Calu3 (cell line): ENCODE measurements around the gene PCID2. TPM values are rescaled to one million over a fixed set of nuclear protein-coding genes. Genes with fewer than 3 reads are reported as not detected.

Experiments
- BruUV-seq: library from RNA; stranded (reverse); fragments of 400-500 nt; replicated peaks from 2 replicates; lab custom pipeline; 2021; lab: Mats Ljungman, UMichigan
- CTCF ChIA-PET: fragments of 300-600 bp; sonication (Branson Sonifier 250); formaldehyde crosslinking; loops from one replicate; lab custom pipeline; 2022; ENCODE audit warnings: antibody characterized with exemption; lab: Charles Lee
- DNase-seq: peaks from one replicate; pipeline ENCODE4 v3.0.0; 2022
- H3K27ac Mint-ChIP-seq: one replicate; pipeline ENCODE4 v1.8.0; 2022; ENCODE audit warnings: mixed read lengths; ENCODE audit not compliant: unreplicated experiment
- H3K27me3 Mint-ChIP-seq: one replicate; pipeline ENCODE4 v1.8.0; 2022; ENCODE audit warnings: mixed read lengths; ENCODE audit not compliant: unreplicated experiment
- H3K36me3 Mint-ChIP-seq: one replicate; pipeline ENCODE4 v1.8.0; 2022; ENCODE audit warnings: mild to moderate bottlenecking, moderate library complexity, mixed read lengths; ENCODE audit not compliant: insufficient read depth, unreplicated experiment
- H3K4me1 Mint-ChIP-seq: one replicate; pipeline ENCODE4 v1.8.0; 2022; ENCODE audit warnings: mild to moderate bottlenecking, low read depth, mixed read lengths; ENCODE audit not compliant: unreplicated experiment
- H3K4me3 Mint-ChIP-seq: one replicate; pipeline ENCODE4 v1.8.0; 2022; ENCODE audit warnings: mild to moderate bottlenecking, low read depth, moderate library complexity, mixed read lengths; ENCODE audit not compliant: unreplicated experiment
- H3K9me3 Mint-ChIP-seq: one replicate; pipeline ENCODE4 v1.8.0; 2022; ENCODE audit warnings: low read depth, mixed read lengths; ENCODE audit not compliant: unreplicated experiment
- intact Hi-C: fragments of 100-400 bp; cut with micrococcal nuclease; formaldehyde crosslinking; loops from one replicate; pipeline ENCODE4 v1.10.0; 2022; ENCODE audit not compliant: unreplicated experiment
- total RNA-seq: library from RNA; stranded (reverse); gene quantifications from 2 replicates; pipeline ENCODE4 v1.2.3, GENCODE V29; 2022
- TF ChIP-seq, protein P1 (sequence below): fragments of 200-600 bp; IDR thresholded peaks from one replicate; pipeline ENCODE4 v1.8.0; 2022; ENCODE audit warnings: antibody characterized with exemption; ENCODE audit not compliant: unreplicated experiment

PCID2 gene
- total RNA-seq, 1 experiment from 2014 or later: 21.2 TPM

DNA sequence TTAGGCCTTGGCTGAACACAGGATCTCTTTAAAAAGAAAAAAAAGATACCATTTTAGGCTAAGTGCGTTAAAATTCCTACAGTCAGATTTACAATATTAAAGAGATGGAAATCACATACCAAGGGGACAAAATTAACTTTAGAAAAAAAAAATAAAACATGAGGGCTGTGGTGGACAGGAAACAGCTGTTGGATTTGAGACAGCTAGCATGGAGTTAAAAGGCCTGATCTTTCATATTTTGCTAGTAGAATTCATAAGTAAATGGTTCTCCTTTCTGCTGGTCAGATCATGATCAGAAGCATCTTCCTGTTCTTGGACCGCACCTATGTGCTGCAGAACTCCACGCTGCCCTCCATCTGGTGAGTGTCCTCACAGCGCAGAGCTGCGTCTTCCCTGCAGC lies 20.7 kb upstream of the PCID2 start:
- DNase-seq: no peak
- intact Hi-C loops: no loop called here
- CTCF ChIA-PET: no interaction called here
- Mint-ChIP-seq H3K27ac (no peak overlapping the region), H3K4me1 (no peaks in the 10 kb centered on the region), H3K36me3 (peaks cover 18% of the 10 kb centered on the region), H3K9me3 (no peaks in the 10 kb centered on the region), H3K4me3 (no peak overlapping the region), H3K27me3 (no peaks in the 10 kb centered on the region)
- BruUV-seq: no TSS peak
- TF ChIP-seq, protein P1, sequence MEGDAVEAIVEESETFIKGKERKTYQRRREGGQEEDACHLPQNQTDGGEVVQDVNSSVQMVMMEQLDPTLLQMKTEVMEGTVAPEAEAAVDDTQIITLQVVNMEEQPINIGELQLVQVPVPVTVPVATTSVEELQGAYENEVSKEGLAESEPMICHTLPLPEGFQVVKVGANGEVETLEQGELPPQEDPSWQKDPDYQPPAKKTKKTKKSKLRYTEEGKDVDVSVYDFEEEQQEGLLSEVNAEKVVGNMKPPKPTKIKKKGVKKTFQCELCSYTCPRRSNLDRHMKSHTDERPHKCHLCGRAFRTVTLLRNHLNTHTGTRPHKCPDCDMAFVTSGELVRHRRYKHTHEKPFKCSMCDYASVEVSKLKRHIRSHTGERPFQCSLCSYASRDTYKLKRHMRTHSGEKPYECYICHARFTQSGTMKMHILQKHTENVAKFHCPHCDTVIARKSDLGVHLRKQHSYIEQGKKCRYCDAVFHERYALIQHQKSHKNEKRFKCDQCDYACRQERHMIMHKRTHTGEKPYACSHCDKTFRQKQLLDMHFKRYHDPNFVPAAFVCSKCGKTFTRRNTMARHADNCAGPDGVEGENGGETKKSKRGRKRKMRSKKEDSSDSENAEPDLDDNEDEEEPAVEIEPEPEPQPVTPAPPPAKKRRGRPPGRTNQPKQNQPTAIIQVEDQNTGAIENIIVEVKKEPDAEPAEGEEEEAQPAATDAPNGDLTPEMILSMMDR: no peak

DNA sequence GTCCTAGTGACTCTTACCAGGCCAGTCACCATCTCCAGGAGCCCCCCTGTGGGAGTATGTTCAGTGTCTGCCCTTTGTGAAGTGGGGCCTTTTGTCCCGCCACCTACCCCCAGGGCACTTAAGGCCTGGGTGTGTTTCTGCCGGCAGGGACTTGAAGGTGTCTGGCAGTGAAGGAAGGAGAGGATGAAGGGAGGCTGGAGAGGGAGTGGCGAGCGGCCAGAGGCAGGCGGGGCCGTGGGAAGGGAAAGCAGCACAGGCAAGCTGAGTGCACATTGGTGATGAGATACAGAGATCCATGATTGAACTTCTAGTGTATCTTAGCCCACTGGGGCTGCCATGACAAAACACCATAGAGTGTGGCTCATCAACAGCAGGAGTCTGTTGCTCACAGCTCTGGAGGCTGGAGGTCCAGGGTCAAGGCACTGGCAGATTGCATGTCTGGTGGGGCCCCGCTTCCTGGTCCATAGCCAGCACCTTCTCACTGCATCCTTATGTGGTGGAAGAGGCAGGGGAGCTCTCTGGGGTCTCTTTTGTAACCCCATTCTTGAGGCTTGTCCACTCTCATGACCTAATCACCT lies 18.5 kb upstream of the PCID2 start:
- no peak for DNase-seq
- TF ChIP-seq, protein P1: no peak
- Mint-ChIP-seq H3K27ac (no peak overlapping the region), H3K4me1 (no peaks in the 10 kb centered on the region), H3K9me3 (no peaks in the 10 kb centered on the region), H3K36me3 (peaks cover 20% of the 10 kb centered on the region), H3K27me3 (no peaks in the 10 kb centered on the region), H3K4me3 (no peak overlapping the region)
- BruUV-seq: no TSS peak
- CTCF ChIA-PET: no interaction called here
- intact Hi-C loops: no loop called here

DNA sequence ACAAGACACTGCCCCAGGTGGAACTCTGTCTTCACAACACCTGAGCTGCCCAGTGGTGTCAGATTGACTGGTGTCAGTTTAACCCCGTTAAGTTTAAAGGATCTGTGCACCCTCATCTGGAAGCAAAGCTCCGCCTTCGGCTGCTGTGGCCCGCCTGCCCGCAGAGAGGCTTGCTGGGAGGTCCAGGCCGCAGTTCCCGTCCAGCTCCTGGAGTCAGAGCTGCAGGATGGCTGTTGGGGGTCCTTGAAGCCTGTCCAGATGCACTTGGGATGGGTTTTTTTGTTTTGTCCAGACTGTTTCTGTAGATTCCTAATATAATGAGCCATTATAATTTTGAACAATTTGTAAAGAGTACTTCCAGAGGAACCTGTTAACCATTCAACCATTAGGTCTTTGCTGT lies 17.0 kb upstream of the PCID2 start:
- CTCF ChIA-PET: no interaction called here
- no peak overlapping the region for H3K4me3 Mint-ChIP-seq
- H3K27me3 Mint-ChIP-seq: no peaks in the 10 kb centered on the region
- H3K36me3 Mint-ChIP-seq: peaks cover 23% of the 10 kb centered on the region
- no peaks in the 10 kb centered on the region for H3K4me1 Mint-ChIP-seq
- H3K27ac Mint-ChIP-seq: no peak overlapping the region
- BruUV-seq: no TSS peak
- TF ChIP-seq, protein P1: no peak
- no peaks in the 10 kb centered on the region for H3K9me3 Mint-ChIP-seq
- DNase-seq: no peak
- intact Hi-C loops: no loop called here

DNA sequence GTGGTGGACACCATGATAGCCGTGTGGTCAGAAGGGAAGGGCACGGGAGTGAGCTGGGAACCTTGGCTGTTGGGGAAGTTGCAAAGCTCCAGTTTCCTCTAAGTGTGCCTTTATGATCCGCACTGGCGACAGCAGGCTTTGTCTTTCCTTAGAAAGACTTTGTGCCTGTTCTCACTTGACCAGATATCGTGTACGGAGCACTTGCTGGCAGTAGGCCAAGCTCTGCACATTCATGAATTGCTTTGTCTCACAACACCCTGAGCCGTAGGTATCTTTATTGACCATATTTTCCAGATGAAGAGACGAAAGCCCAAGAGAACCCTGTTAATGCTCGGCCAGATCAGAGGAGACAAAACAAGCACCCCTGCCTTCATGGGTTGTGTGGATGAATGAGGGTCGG lies 16.0 kb upstream of the PCID2 start:
- H3K4me1 Mint-ChIP-seq: peaks cover 7% of the 10 kb centered on the region
- TF ChIP-seq, protein P1: no peak
- no peaks in the 10 kb centered on the region for H3K27me3 Mint-ChIP-seq
- BruUV-seq: no TSS peak
- H3K27ac Mint-ChIP-seq: no peak overlapping the region
- no peaks in the 10 kb centered on the region for H3K9me3 Mint-ChIP-seq
- no peak overlapping the region for H3K4me3 Mint-ChIP-seq
- no peak for DNase-seq
- CTCF ChIA-PET: no interaction called here
- H3K36me3 Mint-ChIP-seq: peaks cover 17% of the 10 kb centered on the region
- intact Hi-C loops: no loop called here
